ENCODE measurements around the gene SERPINA9. TPM values are rescaled to one million over a fixed set of nuclear protein-coding genes. Genes with fewer than 3 reads are reported as not detected.

The SERPINA9 gene
- total RNA-seq, 2 experiments from 2014 or later, result not detected

DNA sequence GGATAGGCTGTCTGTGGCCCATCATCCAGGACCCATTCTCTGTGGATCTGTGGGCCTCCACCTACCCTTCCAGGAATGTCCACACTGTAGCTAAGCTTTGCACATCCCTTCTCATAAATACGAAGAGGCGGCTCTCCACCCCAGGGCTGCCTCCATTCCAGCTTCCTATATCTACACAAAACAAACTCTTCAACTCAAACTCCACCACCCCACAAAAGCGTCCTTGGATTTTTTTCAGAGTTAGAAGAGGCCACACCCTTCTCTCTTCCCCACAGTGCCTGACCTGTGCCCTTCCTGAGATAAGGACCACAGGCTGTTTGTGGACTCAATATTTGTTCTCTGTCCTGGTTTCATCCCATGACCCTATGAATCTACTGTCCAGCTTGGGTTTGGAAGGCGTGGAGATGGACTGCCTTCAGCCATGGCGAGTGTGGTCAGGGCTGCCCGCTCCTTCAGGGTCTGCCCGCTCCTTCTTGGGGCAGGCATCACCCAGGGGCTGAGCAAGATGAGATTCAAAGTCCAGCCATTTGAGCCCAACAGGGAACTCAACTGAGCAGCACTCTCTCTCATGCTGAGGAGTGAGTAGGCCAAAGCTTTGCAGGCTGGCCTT, 46.2 kb upstream of the SERPINA9 start:
- Histone ChIP-seq H3K27ac (ENCODE audit: low read depth, low read length, poor library complexity, severe bottlenecking) (no peak overlapping the region), H3K9me3 (ENCODE audit: low read length) (no peaks in the 10 kb centered on the region), H3K4me2 (ENCODE audit: low read length) (no peak overlapping the region), H3K79me2 (ENCODE audit: insufficient read depth, low read depth, low read length) (no peaks in the 10 kb centered on the region), H4K20me1 (ENCODE audit: insufficient read depth, low read length) (no peaks in the 10 kb centered on the region), H3K4me1 (ENCODE audit: insufficient read depth, low read length, poor library complexity, severe bottlenecking) (no peaks in the 10 kb centered on the region), H3K4me3 (ENCODE audit: low read depth, low read length, poor library complexity, severe bottlenecking) (no peak overlapping the region), H3K9me2 (ENCODE audit: insufficient read depth, low read length) (no peaks in the 10 kb centered on the region), H2AFZ (ENCODE audit: low read length) (no peak overlapping the region), H3K36me3 (ENCODE audit: insufficient read depth, low read length) (no peaks in the 10 kb centered on the region)
- no TSS peak for BruUV-seq (replicated peaks)
- no peak for DNase-seq (ENCODE audit: low spot score)
- CTCF ChIA-PET (ENCODE audit: unreplicated experiment), result no interaction called here
- intact Hi-C loops (cut with micrococcal nuclease; ENCODE audit: unreplicated experiment), result no loop called here
- TF ChIP-seq, protein P1, sequence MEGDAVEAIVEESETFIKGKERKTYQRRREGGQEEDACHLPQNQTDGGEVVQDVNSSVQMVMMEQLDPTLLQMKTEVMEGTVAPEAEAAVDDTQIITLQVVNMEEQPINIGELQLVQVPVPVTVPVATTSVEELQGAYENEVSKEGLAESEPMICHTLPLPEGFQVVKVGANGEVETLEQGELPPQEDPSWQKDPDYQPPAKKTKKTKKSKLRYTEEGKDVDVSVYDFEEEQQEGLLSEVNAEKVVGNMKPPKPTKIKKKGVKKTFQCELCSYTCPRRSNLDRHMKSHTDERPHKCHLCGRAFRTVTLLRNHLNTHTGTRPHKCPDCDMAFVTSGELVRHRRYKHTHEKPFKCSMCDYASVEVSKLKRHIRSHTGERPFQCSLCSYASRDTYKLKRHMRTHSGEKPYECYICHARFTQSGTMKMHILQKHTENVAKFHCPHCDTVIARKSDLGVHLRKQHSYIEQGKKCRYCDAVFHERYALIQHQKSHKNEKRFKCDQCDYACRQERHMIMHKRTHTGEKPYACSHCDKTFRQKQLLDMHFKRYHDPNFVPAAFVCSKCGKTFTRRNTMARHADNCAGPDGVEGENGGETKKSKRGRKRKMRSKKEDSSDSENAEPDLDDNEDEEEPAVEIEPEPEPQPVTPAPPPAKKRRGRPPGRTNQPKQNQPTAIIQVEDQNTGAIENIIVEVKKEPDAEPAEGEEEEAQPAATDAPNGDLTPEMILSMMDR (conservative IDR thresholded peaks at IDR 0.05; ENCODE audit: low read length), result no peak
- TF ChIP-seq EZH2phosphoT487 (IDR thresholded peaks at IDR 0.05; ENCODE audit: borderline replicate concordance, low read depth, low read length), result no peak
- POLR2A ChIA-PET, result no interaction called here

GRCh38 chr14:94521375-94522114, 45.5 kb upstream of the SERPINA9 start:
- Histone ChIP-seq H3K4me2 (ENCODE audit: low read length) (no peak overlapping the region), H3K4me1 (ENCODE audit: insufficient read depth, low read length, poor library complexity, severe bottlenecking) (no peaks in the 10 kb centered on the region), H3K9me3 (ENCODE audit: low read length) (no peaks in the 10 kb centered on the region), H3K4me3 (ENCODE audit: low read depth, low read length, poor library complexity, severe bottlenecking) (no peak overlapping the region), H3K79me2 (ENCODE audit: insufficient read depth, low read depth, low read length) (no peaks in the 10 kb centered on the region), H3K27ac (ENCODE audit: low read depth, low read length, poor library complexity, severe bottlenecking) (no peak overlapping the region), H2AFZ (ENCODE audit: low read length) (no peak overlapping the region), H3K9me2 (ENCODE audit: insufficient read depth, low read length) (no peaks in the 10 kb centered on the region), H3K36me3 (ENCODE audit: insufficient read depth, low read length) (no peaks in the 10 kb centered on the region), H4K20me1 (ENCODE audit: insufficient read depth, low read length) (no peaks in the 10 kb centered on the region)
- ChIA-PET CTCF (ENCODE audit: unreplicated experiment) (no interaction called here), POLR2A (no interaction called here)
- no TSS peak for BruUV-seq (replicated peaks)
- DNase-seq (ENCODE audit: low spot score), result no peak
- intact Hi-C loops (cut with micrococcal nuclease; ENCODE audit: unreplicated experiment), result no loop called here
- TF ChIP-seq, protein P1 (conservative IDR thresholded peaks at IDR 0.05; ENCODE audit: low read length), result no peak
- no peak for TF ChIP-seq EZH2phosphoT487 (IDR thresholded peaks at IDR 0.05; ENCODE audit: borderline replicate concordance, low read depth, low read length)

- TF ChIP-seq EZH2phosphoT487 (IDR thresholded peaks at IDR 0.05; ENCODE audit: borderline replicate concordance, low read depth, low read length), result no peak
- TF ChIP-seq, protein P1 (conservative IDR thresholded peaks at IDR 0.05; ENCODE audit: low read length), result no peak
- Histone ChIP-seq H3K9me2 (ENCODE audit: insufficient read depth, low read length) (no peaks in the 10 kb centered on the region), H3K36me3 (ENCODE audit: insufficient read depth, low read length) (no peaks in the 10 kb centered on the region), H3K4me1 (ENCODE audit: insufficient read depth, low read length, poor library complexity, severe bottlenecking) (no peaks in the 10 kb centered on the region), H4K20me1 (ENCODE audit: insufficient read depth, low read length) (no peaks in the 10 kb centered on the region), H2AFZ (ENCODE audit: low read length) (no peak overlapping the region), H3K79me2 (ENCODE audit: insufficient read depth, low read depth, low read length) (no peaks in the 10 kb centered on the region), H3K4me2 (ENCODE audit: low read length) (no peak overlapping the region), H3K4me3 (ENCODE audit: low read depth, low read length, poor library complexity, severe bottlenecking) (no peak overlapping the region), H3K9me3 (ENCODE audit: low read length) (no peaks in the 10 kb centered on the region), H3K27ac (ENCODE audit: low read depth, low read length, poor library complexity, severe bottlenecking) (no peak overlapping the region)
- BruUV-seq (replicated peaks), result no TSS peak
- CTCF ChIA-PET (ENCODE audit: unreplicated experiment), result no interaction called here
- POLR2A ChIA-PET, result no interaction called here
- intact Hi-C loops (cut with micrococcal nuclease; ENCODE audit: unreplicated experiment), result no loop called here
- DNase-seq (ENCODE audit: low spot score), result no peak
Measured at GRCh38 chr14:94517641-94518257, 41.8 kb upstream of the SERPINA9 start.
